OCI-LY7 (cell line): Measurements from ENCODE around the gene CYB5R4. TPM values are rescaled to one million over a fixed set of nuclear protein-coding genes. Genes with fewer than 3 reads are reported as not detected.

Source experiments
- BruUV-seq: library from RNA; stranded (reverse); fragments of 400-500 nt; replicated peaks from 2 replicates; lab custom pipeline; 2021; lab: Mats Ljungman, UMichigan
- CTCF ChIA-PET: fragments of 300-600 bp; sonication (Branson Sonifier 250); formaldehyde crosslinking; loops from one replicate; lab custom pipeline; 2022; ENCODE audit warnings: antibody characterized with exemption; ENCODE audit not compliant: unreplicated experiment; lab: Charles Lee
- POLR2A ChIA-PET: fragments of 300-600 bp; sonication (Branson Sonifier 250); formaldehyde crosslinking; loops from one replicate; lab custom pipeline; 2022; ENCODE audit warnings: antibody characterized with exemption; lab: Charles Lee
- DNase-seq: peaks from one replicate; pipeline ENCODE4 v3.0.0-alpha.2; 2015; ENCODE audit warnings: low spot score
- H2AFZ ChIP-seq: fragments of 200-600 bp; sonication (generic), shearing (Covaris generic); 2 replicates; pipeline ENCODE4 v1.6.1; 2014; ENCODE audit warnings: mild to moderate bottlenecking, antibody characterized with exemption, low read length, moderate library complexity
- H3K27ac ChIP-seq: fragments of 200-600 bp; sonication (generic); 2 replicates; pipeline ENCODE4 v1.5.1; 2014; ENCODE audit warnings: mixed run types, low read depth, mild to moderate bottlenecking, moderate library complexity, low read length, inconsistent platforms; ENCODE audit not compliant: poor library complexity, severe bottlenecking
- H3K36me3 ChIP-seq: fragments of 200-600 bp; sonication (generic); 2 replicates; pipeline ENCODE4 v1.6.1; 2014; ENCODE audit warnings: mild to moderate bottlenecking, antibody characterized with exemption, low read length, moderate library complexity, mixed read lengths; ENCODE audit not compliant: insufficient read depth
- H3K4me1 ChIP-seq: fragments of 200-600 bp; sonication (generic); 2 replicates; pipeline ENCODE4 v1.5.1; 2014; ENCODE audit warnings: mild to moderate bottlenecking, low read length; ENCODE audit not compliant: insufficient read depth, poor library complexity, severe bottlenecking
- H3K4me2 ChIP-seq: fragments of 200-600 bp; sonication (generic); 2 replicates; pipeline ENCODE4 v1.6.1; 2014; ENCODE audit warnings: mild to moderate bottlenecking, low read length
- H3K4me3 ChIP-seq: fragments of 200-600 bp; sonication (generic); 2 replicates; pipeline ENCODE4 v1.5.1; 2014; ENCODE audit warnings: mild to moderate bottlenecking, low read depth, low read length; ENCODE audit not compliant: poor library complexity, severe bottlenecking
- H3K79me2 ChIP-seq: fragments of 200-600 bp; sonication (generic); 2 replicates; pipeline ENCODE4 v1.6.1; 2016; ENCODE audit warnings: low read depth, mild to moderate bottlenecking, low read length, moderate library complexity, mixed read lengths; ENCODE audit not compliant: insufficient read depth
- H3K9me2 ChIP-seq: fragments of 200-600 bp; sonication (generic); 2 replicates; pipeline ENCODE4 v1.6.1; 2016; ENCODE audit warnings: mild to moderate bottlenecking, low read length, mixed read lengths; ENCODE audit not compliant: insufficient read depth
- H3K9me3 ChIP-seq: fragments of 200-600 bp; sonication (generic); 2 replicates; pipeline ENCODE4 v1.6.1; 2014; ENCODE audit warnings: mild to moderate bottlenecking, mixed run types, low read length, mixed read lengths
- H4K20me1 ChIP-seq: fragments of 200-600 bp; sonication (generic); 2 replicates; pipeline ENCODE4 v1.6.1; 2014; ENCODE audit warnings: mild to moderate bottlenecking, antibody characterized with exemption, low read length, moderate library complexity, mixed read lengths; ENCODE audit not compliant: insufficient read depth
- EZH2phosphoT487 ChIP-seq: fragments of 200-600 bp; sonication (generic); IDR thresholded peaks from 2 replicates; pipeline ENCODE4 v1.6.1; 2018; ENCODE audit warnings: low read depth, borderline replicate concordance, mild to moderate bottlenecking, mixed run types, antibody characterized with exemption, low read length, moderate library complexity, mixed read lengths
- intact Hi-C: fragments of 100-400 bp; cut with micrococcal nuclease; formaldehyde crosslinking; loops from one replicate; pipeline ENCODE4 v1.10.0; 2022; ENCODE audit not compliant: unreplicated experiment
- total RNA-seq, 2 experiments: library from RNA; depleted of rRNA in 1 of 2; stranded (reverse); fragments of >200 nt in 1 of 2; shearing (Covaris generic) in 1 of 2; gene quantifications; 2 replicates each; pipeline ENCODE4 v1.2.3, GENCODE V29; 2014 to 2022
- TF ChIP-seq, protein P1 (sequence below): fragments of 200-600 bp; sonication (generic); conservative IDR thresholded peaks from 2 replicates; pipeline ENCODE4 v1.5.1; 2014; ENCODE audit warnings: mild to moderate bottlenecking, antibody characterized with exemption, low read length, moderate library complexity, mixed read lengths

CYB5R4 gene
- total RNA-seq, 2 experiments from 2014 or later, result 16.2 to 34.8 TPM

DNA sequence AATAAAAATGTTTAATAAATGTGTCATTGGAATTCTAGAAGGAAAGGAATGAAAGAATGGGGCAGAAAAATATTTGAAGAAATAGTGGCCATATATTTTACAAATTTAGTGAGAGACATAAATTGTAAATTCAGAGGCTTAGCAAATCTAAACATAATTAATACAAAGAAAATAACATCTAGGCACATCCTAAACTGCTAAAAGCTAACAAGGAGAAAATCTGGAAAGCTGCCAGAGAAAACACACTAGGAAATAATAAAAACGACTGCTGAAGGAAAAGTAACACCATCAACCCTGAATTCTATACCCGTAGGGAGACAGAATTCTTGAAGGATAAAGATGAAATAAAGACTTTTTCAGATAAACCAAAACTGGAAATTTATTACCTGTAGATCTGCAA, 23.8 kb downstream of the CYB5R4 start:
- TF ChIP-seq, protein P1, sequence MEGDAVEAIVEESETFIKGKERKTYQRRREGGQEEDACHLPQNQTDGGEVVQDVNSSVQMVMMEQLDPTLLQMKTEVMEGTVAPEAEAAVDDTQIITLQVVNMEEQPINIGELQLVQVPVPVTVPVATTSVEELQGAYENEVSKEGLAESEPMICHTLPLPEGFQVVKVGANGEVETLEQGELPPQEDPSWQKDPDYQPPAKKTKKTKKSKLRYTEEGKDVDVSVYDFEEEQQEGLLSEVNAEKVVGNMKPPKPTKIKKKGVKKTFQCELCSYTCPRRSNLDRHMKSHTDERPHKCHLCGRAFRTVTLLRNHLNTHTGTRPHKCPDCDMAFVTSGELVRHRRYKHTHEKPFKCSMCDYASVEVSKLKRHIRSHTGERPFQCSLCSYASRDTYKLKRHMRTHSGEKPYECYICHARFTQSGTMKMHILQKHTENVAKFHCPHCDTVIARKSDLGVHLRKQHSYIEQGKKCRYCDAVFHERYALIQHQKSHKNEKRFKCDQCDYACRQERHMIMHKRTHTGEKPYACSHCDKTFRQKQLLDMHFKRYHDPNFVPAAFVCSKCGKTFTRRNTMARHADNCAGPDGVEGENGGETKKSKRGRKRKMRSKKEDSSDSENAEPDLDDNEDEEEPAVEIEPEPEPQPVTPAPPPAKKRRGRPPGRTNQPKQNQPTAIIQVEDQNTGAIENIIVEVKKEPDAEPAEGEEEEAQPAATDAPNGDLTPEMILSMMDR, result no peak
- no peak for TF ChIP-seq EZH2phosphoT487
- intact Hi-C loops, result no loop called here
- no peak overlapping the region for H2AFZ ChIP-seq
- H3K27ac ChIP-seq, result no peak overlapping the region
- no peaks in the 10 kb centered on the region for H3K9me2 ChIP-seq
- peaks cover 26% of the 10 kb centered on the region for H4K20me1 ChIP-seq
- H3K4me1 ChIP-seq, result peaks cover 5% of the 10 kb centered on the region
- no peak overlapping the region for H3K4me2 ChIP-seq
- ChIA-PET CTCF (no interaction called here), POLR2A (interaction anchor here (0.6 to 0.7 kb wide), 2 partner anchors 320 to 817 kb away, joined by 3 to 4 read pairs; no protein-coding TSS in a partner anchor)
- H3K9me3 ChIP-seq, result no peaks in the 10 kb centered on the region
- peaks cover 35% of the 10 kb centered on the region; the same call in 1 of the 2 replicates for H3K79me2 ChIP-seq
- BruUV-seq, result no TSS peak
- no peak overlapping the region for H3K4me3 ChIP-seq
- DNase-seq, result no peak
- no peaks in the 10 kb centered on the region for H3K36me3 ChIP-seq

DNA sequence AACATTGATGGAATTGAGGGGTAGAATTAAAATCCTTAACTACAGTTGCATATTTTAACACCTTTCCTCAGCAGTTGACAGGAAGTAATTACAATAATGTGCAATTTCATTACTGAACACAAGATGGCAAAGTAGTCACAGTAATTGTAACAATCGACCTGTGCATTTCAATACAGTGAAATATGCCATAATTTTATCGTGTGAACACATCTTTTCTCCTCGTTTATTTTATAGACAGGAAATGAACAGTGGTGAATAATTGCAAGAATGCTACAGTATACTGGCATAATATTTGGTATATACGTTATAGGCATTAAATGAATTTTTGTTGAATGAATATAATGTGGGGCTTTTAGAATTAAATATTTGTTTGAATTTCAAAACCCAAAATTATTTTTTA, 25.0 kb downstream of the CYB5R4 start:
- ChIA-PET POLR2A (no interaction called here), CTCF (no interaction called here)
- no peak overlapping the region for H3K4me3 ChIP-seq
- TF ChIP-seq, protein P1, result peak; percentile 88
- no peak for TF ChIP-seq EZH2phosphoT487
- peaks cover 5% of the 10 kb centered on the region for H3K4me1 ChIP-seq
- H4K20me1 ChIP-seq, result peaks cover 30% of the 10 kb centered on the region
- BruUV-seq, result no TSS peak
- intact Hi-C loops, result loop anchor here (2.0 kb wide), 1 partner anchor 336 kb away; no protein-coding TSS in a partner anchor
- H2AFZ ChIP-seq, result no peak overlapping the region
- 0 out of 2 replicates have a peak, but pooled peaks cover 4% of the 10 kb centered on the region for H3K36me3 ChIP-seq
- H3K79me2 ChIP-seq, result peaks cover 29% of the 10 kb centered on the region; the same call in 1 of the 2 replicates
- no peak overlapping the region for H3K4me2 ChIP-seq
- no peaks in the 10 kb centered on the region for H3K9me3 ChIP-seq
- no peak overlapping the region for H3K27ac ChIP-seq
- no peaks in the 10 kb centered on the region for H3K9me2 ChIP-seq
- DNase-seq, result peak; percentile 59

- ChIA-PET POLR2A (interaction anchor here (0.6 kb wide), 1 partner anchor 233 kb away, joined by 3 read pairs; no protein-coding TSS in a partner anchor), CTCF (no interaction called here)
- BruUV-seq, result no TSS peak
- H3K4me3 ChIP-seq, result no peak overlapping the region
- 0 out of 2 replicates have a peak, but pooled peaks cover 4% of the 10 kb centered on the region for H3K36me3 ChIP-seq
- H3K4me2 ChIP-seq, result no peak overlapping the region
- no peak overlapping the region for H3K27ac ChIP-seq
- intact Hi-C loops, result loop anchor here (2.0 kb wide), 1 partner anchor 335 kb away; no protein-coding TSS in a partner anchor
- H3K79me2 ChIP-seq, result peaks cover 20% of the 10 kb centered on the region; the same call in 1 of the 2 replicates
- H4K20me1 ChIP-seq, result peaks cover 25% of the 10 kb centered on the region
- no peaks in the 10 kb centered on the region for H3K9me2 ChIP-seq
- no peaks in the 10 kb centered on the region for H3K9me3 ChIP-seq
- DNase-seq, result no peak
- TF ChIP-seq, protein P1, result no peak
- TF ChIP-seq EZH2phosphoT487, result no peak
- H3K4me1 ChIP-seq, result peaks cover 5% of the 10 kb centered on the region
- no peak overlapping the region for H2AFZ ChIP-seq
Observed at GRCh38 chr6:83885984-83886383, 26.5 kb downstream of the CYB5R4 start.
